Effector CD8-positive, alpha-beta T cell (primary cell): ENCODE data around the gene ZNF337.
"Not testable (repeated sequence)": the region's sequence is repeated elsewhere in the genome, so short reads cannot be mapped to it uniquely, and the experiment has no call there.

Experiments used
- DNase-seq: peaks from one replicate; lab custom pipeline; 2025; lab: John Stamatoyannopoulos, UW

ZNF337 gene

GRCh38 chr20:25695532-25696370, 902 bp downstream of the ZNF337 start:
- DNase-seq = no peak

GRCh38 chr20:25692499-25692898, 4.2 kb downstream of the ZNF337 start:
- DNase-seq = no peak

GRCh38 chr20:25690427-25690826, 6.2 kb downstream of the ZNF337 start:
- DNase-seq = no peak

GRCh38 chr20:25686081-25687067, 10.3 kb downstream of the ZNF337 start:
- no peak for DNase-seq

- no peak for DNase-seq
These were observed 11.2 kb downstream of the ZNF337 start for GRCh38 chr20:25685276-25686080.

- DNase-seq = not testable (repeated sequence)
These were observed 12.8 kb downstream of the ZNF337 start for GRCh38 chr20:25683826-25684225.

GRCh38 chr20:25683050-25683449, 13.6 kb downstream of the ZNF337 start:
- no peak for DNase-seq

GRCh38 chr20:25676164-25676809, 20.4 kb downstream of the ZNF337 start:
- no peak for DNase-seq

GRCh38 chr20:25675161-25675560, 21.5 kb downstream of the ZNF337 start:
- no peak for DNase-seq

GRCh38 chr20:25672659-25673235, 23.9 kb downstream of the ZNF337 start:
- no peak for DNase-seq

- no peak for DNase-seq
These were observed 26.7 kb downstream of the ZNF337 start for GRCh38 chr20:25669826-25670422.

- DNase-seq = no peak
These were observed 28.2 kb downstream of the ZNF337 start for GRCh38 chr20:25668446-25668845.

GRCh38 chr20:25659999-25660398, 36.7 kb downstream of the ZNF337 start:
- no peak for DNase-seq

GRCh38 chr20:25654487-25654886, 42.2 kb downstream of the ZNF337 start:
- DNase-seq = no peak

- not testable (repeated sequence) for DNase-seq
These were observed 43.8 kb downstream of the ZNF337 start for GRCh38 chr20:25652866-25653265.

- no peak for DNase-seq
These were observed 51.8 kb downstream of the ZNF337 start for GRCh38 chr20:25644814-25645213.

- DNase-seq = no peak
These were observed 52.9 kb downstream of the ZNF337 start for GRCh38 chr20:25643716-25644115.

GRCh38 chr20:25637247-25637646, 59.4 kb downstream of the ZNF337 start:
- no peak for DNase-seq

- DNase-seq = no peak
These were observed 63.5 kb downstream of the ZNF337 start for GRCh38 chr20:25632940-25633790.

GRCh38 chr20:25630615-25631014, 66.0 kb downstream of the ZNF337 start:
- not testable (repeated sequence) for DNase-seq
